Keratinocyte (primary cell): Measurements from ENCODE around the gene PRKAA2. TPM values are rescaled to one million over a fixed set of nuclear protein-coding genes. Genes with fewer than 3 reads are reported as not detected.

Source experiments
- DNase-seq: peaks from one replicate; pipeline ENCODE4 v3.0.0-alpha.2; 2011; ENCODE audit warnings: low read depth, missing footprints, low spot score
- FAIRE-seq: peaks from 2 replicates; lab custom pipeline; 2011; peaks lifted over from hg19 to GRCh38; lab: Jason Lieb, UNC
- H2AFZ ChIP-seq: 2 replicates; pipeline ENCODE4 v1.6.0; 2012; ENCODE audit warnings: low read length, control low read depth, inconsistent platforms; ENCODE audit not compliant: control insufficient read depth
- H3K27ac ChIP-seq: 2 replicates; pipeline ENCODE4 v1.5.1; 2011; ENCODE audit warnings: low read length; ENCODE audit not compliant: control insufficient read depth, insufficient read depth
- H3K27me3 ChIP-seq: 3 replicates; pipeline ENCODE4 v1.6.0; 2011; ENCODE audit warnings: low read length; ENCODE audit not compliant: control insufficient read depth, insufficient read depth; ENCODE audit errors: extremely low read depth
- H3K36me3 ChIP-seq, 2 experiments: 2 replicates in 1 of 2; 3 replicates in 1 of 2; pipeline ENCODE4 v1.5.1; 2011; ENCODE audit warnings: low read length in 2 of 2, mild to moderate bottlenecking in 1 of 2; ENCODE audit not compliant: control insufficient read depth in 2 of 2, insufficient read depth in 2 of 2; ENCODE audit errors: extremely low read depth in 1 of 2
- H3K4me1 ChIP-seq: 3 replicates; pipeline ENCODE4 v1.5.1; 2011; ENCODE audit warnings: low read length; ENCODE audit not compliant: control insufficient read depth, insufficient read depth; ENCODE audit errors: extremely low read depth
- H3K4me2 ChIP-seq: 3 replicates; pipeline ENCODE4 v1.6.0; 2011; ENCODE audit warnings: low read depth, low read length; ENCODE audit not compliant: control insufficient read depth, insufficient read depth; ENCODE audit errors: extremely low read depth
- H3K4me3 ChIP-seq, 3 experiments: fragments of 200-600 bp in 1 of 3; sonication (generic) in 1 of 3; 2 replicates in 2 of 3; 3 replicates in 1 of 3; pipeline ENCODE4 v1.5.1; 2011 to 2016; ENCODE audit warnings: low read length in 3 of 3, mild to moderate bottlenecking in 3 of 3, control low read depth in 2 of 3, inconsistent platforms in 1 of 3, low read depth in 1 of 3, mixed read lengths in 1 of 3, mixed run types in 1 of 3, moderate library complexity in 1 of 3; ENCODE audit not compliant: control insufficient read depth in 2 of 3, insufficient read depth in 2 of 3; ENCODE audit errors: extremely low read depth in 1 of 3
- H3K79me2 ChIP-seq: 2 replicates; pipeline ENCODE4 v1.6.0; 2012; ENCODE audit warnings: low read length; ENCODE audit not compliant: control insufficient read depth, insufficient read depth
- H3K9ac ChIP-seq: 3 replicates; pipeline ENCODE4 v1.6.0; 2011; ENCODE audit warnings: low read length; ENCODE audit not compliant: control insufficient read depth, insufficient read depth; ENCODE audit errors: extremely low read depth
- H3K9me1 ChIP-seq: 3 replicates; pipeline ENCODE4 v1.6.0; 2011; ENCODE audit warnings: low read length; ENCODE audit not compliant: control insufficient read depth, insufficient read depth; ENCODE audit errors: extremely low read depth
- H3K9me3 ChIP-seq: 2 replicates; pipeline ENCODE4 v1.5.1; 2012; ENCODE audit warnings: low read depth, low read length; ENCODE audit not compliant: control insufficient read depth
- H4K20me1 ChIP-seq: 3 replicates; pipeline ENCODE4 v1.6.0; 2011; ENCODE audit warnings: low read length; ENCODE audit not compliant: control insufficient read depth, insufficient read depth; ENCODE audit errors: extremely low read depth
- EZH2 ChIP-seq: IDR thresholded peaks from one replicate; pipeline ENCODE4 v1.6.1; 2012; ENCODE audit warnings: inconsistent platforms, mild to moderate bottlenecking, low read length, moderate library complexity
- dilution Hi-C: fragments of 300-500 bp; cut with MboI; formaldehyde crosslinking; loops from one replicate; pipeline ENCODE4 v1.7.0; 2020; ENCODE audit warnings: low sequenced_read_pairs; ENCODE audit not compliant: extremely low pct_ligation_motif_present
- polyA plus RNA-seq, 5 experiments: library from polyadenylated mRNA; depleted of rRNA in 3 of 5; stranded (reverse) in 3 of 5; stranded (forward) in 1 of 5; unstranded in 1 of 5; fragments of >200 nt; gene quantifications; 1 replicate in 1 of 5; 2 replicates in 3 of 5; 3 replicates in 1 of 5; pipeline versions ENCODE4 v1.2.1 to v1.2.3, GENCODE V29; 2011 to 2012; ENCODE audit warnings: missing spikeins in 2 of 5, low read depth in 1 of 5, low replicate concordance in 1 of 5
- TF ChIP-seq, protein P1 (sequence below), 3 experiments: IDR thresholded peaks in 1 of 3; conservative IDR thresholded peaks in 1 of 3; optimal IDR thresholded peaks in 1 of 3; 2 replicates in 2 of 3; 3 replicates in 1 of 3; pipeline versions ENCODE3 to v1.5.1; 2011; ENCODE audit warnings: low read length in 3 of 3, mild to moderate bottlenecking in 3 of 3, moderate library complexity in 2 of 3, control low read depth in 1 of 3, inconsistent platforms in 1 of 3; ENCODE audit not compliant: insufficient read depth in 2 of 3; ENCODE audit errors: extremely low read depth in 1 of 3

Gene PRKAA2
- polyA plus RNA-seq, 1 donor (not counting 4 experiments of a cell fraction or from before 2014, with no cell fraction given): 0.21 TPM

- no peak overlapping the region for H2AFZ ChIP-seq
- H3K9me3 ChIP-seq: no peaks in the 10 kb centered on the region
- no peak overlapping the region for H3K4me3 ChIP-seq
- TF ChIP-seq, protein P1, sequence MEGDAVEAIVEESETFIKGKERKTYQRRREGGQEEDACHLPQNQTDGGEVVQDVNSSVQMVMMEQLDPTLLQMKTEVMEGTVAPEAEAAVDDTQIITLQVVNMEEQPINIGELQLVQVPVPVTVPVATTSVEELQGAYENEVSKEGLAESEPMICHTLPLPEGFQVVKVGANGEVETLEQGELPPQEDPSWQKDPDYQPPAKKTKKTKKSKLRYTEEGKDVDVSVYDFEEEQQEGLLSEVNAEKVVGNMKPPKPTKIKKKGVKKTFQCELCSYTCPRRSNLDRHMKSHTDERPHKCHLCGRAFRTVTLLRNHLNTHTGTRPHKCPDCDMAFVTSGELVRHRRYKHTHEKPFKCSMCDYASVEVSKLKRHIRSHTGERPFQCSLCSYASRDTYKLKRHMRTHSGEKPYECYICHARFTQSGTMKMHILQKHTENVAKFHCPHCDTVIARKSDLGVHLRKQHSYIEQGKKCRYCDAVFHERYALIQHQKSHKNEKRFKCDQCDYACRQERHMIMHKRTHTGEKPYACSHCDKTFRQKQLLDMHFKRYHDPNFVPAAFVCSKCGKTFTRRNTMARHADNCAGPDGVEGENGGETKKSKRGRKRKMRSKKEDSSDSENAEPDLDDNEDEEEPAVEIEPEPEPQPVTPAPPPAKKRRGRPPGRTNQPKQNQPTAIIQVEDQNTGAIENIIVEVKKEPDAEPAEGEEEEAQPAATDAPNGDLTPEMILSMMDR (optimal IDR thresholded peaks at IDR 0.05 in 1 of 3, IDR thresholded peaks at IDR 0.05 in 1 of 3, conservative IDR thresholded peaks at IDR 0.05 in 1 of 3; ENCODE audit: extremely low read depth in 1 of 3, insufficient read depth in 2 of 3, low read length in 3 of 3): no peak
- TF ChIP-seq EZH2: no peak
- H3K4me2 ChIP-seq: no peak overlapping the region
- H3K27ac ChIP-seq: no peak overlapping the region
- H3K9ac ChIP-seq: no peak overlapping the region
- no peaks in the 10 kb centered on the region for H3K79me2 ChIP-seq
- H3K4me1 ChIP-seq: no peaks in the 10 kb centered on the region
- H3K9me1 ChIP-seq: no peaks in the 10 kb centered on the region
- DNase-seq (no peak), FAIRE-seq (no peak)
- no peaks in the 10 kb centered on the region for H3K36me3 ChIP-seq
- H3K27me3 ChIP-seq: no peaks in the 10 kb centered on the region
- H4K20me1 ChIP-seq: no peaks in the 10 kb centered on the region
- dilution Hi-C loops: no loop called here
Measured at GRCh38 chr1:56671085-56671484, 26.0 kb downstream of the PRKAA2 start.

DNA sequence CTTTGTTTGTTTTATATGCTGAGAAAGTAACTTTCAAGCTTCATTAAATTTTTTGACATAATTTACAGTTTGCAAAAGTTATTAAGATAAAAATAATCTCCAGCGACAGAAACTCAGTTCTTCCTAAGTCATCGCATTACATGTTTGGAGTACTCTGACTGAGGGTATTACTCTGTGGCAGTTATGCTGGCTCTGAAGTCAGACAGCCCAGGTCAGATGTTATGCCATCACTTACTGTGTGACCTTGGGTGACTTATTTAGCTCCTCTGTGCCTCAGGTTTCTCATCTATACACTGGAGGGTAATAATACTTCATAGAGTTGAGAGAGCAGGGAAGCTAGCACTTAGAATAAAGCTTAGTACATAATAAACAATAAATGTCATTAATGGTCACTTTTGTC, 26.4 kb downstream of the PRKAA2 start:
- DNase-seq (no peak), FAIRE-seq (no peak)
- H3K4me1 ChIP-seq: no peaks in the 10 kb centered on the region
- H3K27ac ChIP-seq: no peak overlapping the region
- H3K9me1 ChIP-seq: no peaks in the 10 kb centered on the region
- no peaks in the 10 kb centered on the region for H3K9me3 ChIP-seq
- no peak overlapping the region for H3K4me2 ChIP-seq
- H3K27me3 ChIP-seq: no peaks in the 10 kb centered on the region
- no peaks in the 10 kb centered on the region for H4K20me1 ChIP-seq
- dilution Hi-C loops: no loop called here
- no peak overlapping the region for H2AFZ ChIP-seq
- no peak overlapping the region for H3K9ac ChIP-seq
- H3K79me2 ChIP-seq: no peaks in the 10 kb centered on the region
- H3K36me3 ChIP-seq: no peaks in the 10 kb centered on the region
- no peak overlapping the region for H3K4me3 ChIP-seq
- no peak for TF ChIP-seq EZH2
- TF ChIP-seq, protein P1 (optimal IDR thresholded peaks at IDR 0.05 in 1 of 3, IDR thresholded peaks at IDR 0.05 in 1 of 3, conservative IDR thresholded peaks at IDR 0.05 in 1 of 3; ENCODE audit: extremely low read depth in 1 of 3, insufficient read depth in 2 of 3, low read length in 3 of 3): no peak
